ENCODE measurements around the gene PTPN12. TPM values are rescaled to one million over a fixed set of nuclear protein-coding genes. Genes with fewer than 3 reads are reported as not detected.

Gene PTPN12
- total and polyA plus RNA-seq, 2 donors (not counting 1 experiment from before 2014, with no cell fraction given): 42.3 to 47.8 TPM

DNA sequence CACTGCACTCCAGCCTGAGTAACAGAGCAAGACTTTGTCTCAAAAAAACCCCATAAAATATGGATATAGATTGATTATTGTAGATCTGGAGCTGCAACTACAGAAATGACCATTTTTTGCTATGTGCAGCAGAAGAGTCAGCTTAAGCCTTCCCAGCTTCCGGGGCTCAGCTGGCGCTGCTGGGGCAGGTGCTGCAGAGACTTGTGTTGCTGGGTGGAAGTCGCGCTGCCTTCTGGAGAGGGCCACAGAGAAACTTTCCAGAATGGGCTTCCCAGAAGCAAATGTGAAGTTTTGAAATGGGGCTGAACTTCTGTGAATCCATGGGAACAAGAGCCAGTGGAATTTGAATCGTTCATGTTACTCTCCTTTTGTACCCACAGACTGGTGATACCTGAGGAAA is 121.8 kb downstream of the PTPN12 start:
- Histone ChIP-seq H2AFZ (ENCODE audit: low read length) (no peak overlapping the region), H3K36me3 (ENCODE audit: control insufficient read depth, insufficient read depth, low read length) (no peaks in the 10 kb centered on the region), H3K9ac (ENCODE audit: insufficient read depth, low read length) (no peak overlapping the region), H4K20me1 (ENCODE audit: control insufficient read depth, extremely low read depth, insufficient read depth, low read length) (no peaks in the 10 kb centered on the region), H3K79me2 (ENCODE audit: control insufficient read depth, insufficient read depth, low read length) (no peaks in the 10 kb centered on the region), H3K27me3 (ENCODE audit: control insufficient read depth, insufficient read depth, low read length) (no peaks in the 10 kb centered on the region), H3K9me3 (ENCODE audit: control insufficient read depth, insufficient read depth, low read depth, low read length) (no peaks in the 10 kb centered on the region), H3K4me1 (ENCODE audit: control insufficient read depth, extremely low read depth, insufficient read depth, low read length) (no peaks in the 10 kb centered on the region), H3K4me2 (ENCODE audit: extremely low read depth, insufficient read depth, low read length) (no peak overlapping the region), H3K27ac (ENCODE audit: insufficient read depth, low read length) (no peak overlapping the region), H3K4me3 (replicated peaks in 1 of 4; ENCODE audit: control extremely low read depth in 1 of 4, insufficient read depth in 1 of 4, low read depth in 3 of 4, low read length in 4 of 4) (no peak overlapping the region)
- no peak for DNase-seq (ENCODE audit: low read depth in 2 of 2)
- TF ChIP-seq, protein P1, sequence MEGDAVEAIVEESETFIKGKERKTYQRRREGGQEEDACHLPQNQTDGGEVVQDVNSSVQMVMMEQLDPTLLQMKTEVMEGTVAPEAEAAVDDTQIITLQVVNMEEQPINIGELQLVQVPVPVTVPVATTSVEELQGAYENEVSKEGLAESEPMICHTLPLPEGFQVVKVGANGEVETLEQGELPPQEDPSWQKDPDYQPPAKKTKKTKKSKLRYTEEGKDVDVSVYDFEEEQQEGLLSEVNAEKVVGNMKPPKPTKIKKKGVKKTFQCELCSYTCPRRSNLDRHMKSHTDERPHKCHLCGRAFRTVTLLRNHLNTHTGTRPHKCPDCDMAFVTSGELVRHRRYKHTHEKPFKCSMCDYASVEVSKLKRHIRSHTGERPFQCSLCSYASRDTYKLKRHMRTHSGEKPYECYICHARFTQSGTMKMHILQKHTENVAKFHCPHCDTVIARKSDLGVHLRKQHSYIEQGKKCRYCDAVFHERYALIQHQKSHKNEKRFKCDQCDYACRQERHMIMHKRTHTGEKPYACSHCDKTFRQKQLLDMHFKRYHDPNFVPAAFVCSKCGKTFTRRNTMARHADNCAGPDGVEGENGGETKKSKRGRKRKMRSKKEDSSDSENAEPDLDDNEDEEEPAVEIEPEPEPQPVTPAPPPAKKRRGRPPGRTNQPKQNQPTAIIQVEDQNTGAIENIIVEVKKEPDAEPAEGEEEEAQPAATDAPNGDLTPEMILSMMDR (conservative IDR thresholded peaks at IDR 0.05 in 1 of 2, IDR thresholded peaks at IDR 0.05 in 1 of 2; ENCODE audit: low read depth in 1 of 2, low read length in 2 of 2): no peak
- TF ChIP-seq EZH2 (IDR thresholded peaks at IDR 0.05; ENCODE audit: low read length, missing control alignments): no peak

DNA sequence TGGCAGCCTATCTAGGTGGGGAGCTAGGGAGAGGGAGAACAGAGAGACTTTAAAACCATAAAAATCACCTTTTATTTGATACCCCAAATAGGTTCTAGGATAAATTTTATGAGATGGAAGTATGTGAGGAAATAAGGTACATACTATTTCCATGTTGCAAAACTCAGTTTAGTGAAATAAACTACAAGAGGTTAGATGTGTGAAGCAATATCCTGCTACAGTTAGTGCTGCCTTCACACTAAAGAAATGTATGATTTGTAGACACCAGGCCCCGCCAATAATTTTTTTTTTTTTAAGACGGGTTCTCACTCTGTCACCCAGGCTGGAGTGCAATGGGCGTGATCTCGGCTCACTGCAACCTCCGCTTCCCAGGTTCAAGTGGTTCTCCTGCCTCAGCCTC is 124.7 kb downstream of the PTPN12 start:
- no peak for DNase-seq (ENCODE audit: low read depth in 2 of 2)

DNA sequence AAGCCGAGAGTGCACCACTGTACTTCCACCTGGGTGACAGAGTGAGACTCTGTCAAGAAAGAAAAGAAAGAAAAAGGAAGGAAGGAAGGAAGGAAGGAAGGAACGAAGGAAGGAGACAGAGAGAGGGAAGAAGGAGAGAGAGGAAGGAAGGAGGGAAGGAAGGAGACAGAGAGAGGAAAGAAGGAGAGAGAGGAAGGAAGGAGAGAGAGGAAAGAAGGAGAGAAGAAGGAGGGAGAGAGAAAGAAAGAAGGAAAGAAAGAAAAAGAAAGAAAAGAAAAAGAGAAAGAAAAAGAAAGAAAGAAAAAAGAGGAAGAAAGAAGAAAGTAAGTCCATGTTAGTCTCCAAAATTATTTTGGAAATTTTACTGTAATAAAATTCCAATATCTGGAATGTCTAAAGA is 125.8 kb downstream of the PTPN12 start:
- Histone ChIP-seq H3K9ac (ENCODE audit: insufficient read depth, low read length) (no peak overlapping the region), H2AFZ (ENCODE audit: low read length) (no peak overlapping the region), H4K20me1 (ENCODE audit: control insufficient read depth, extremely low read depth, insufficient read depth, low read length) (no peaks in the 10 kb centered on the region), H3K4me1 (ENCODE audit: control insufficient read depth, extremely low read depth, insufficient read depth, low read length) (peaks cover 2% of the 10 kb centered on the region), H3K27me3 (ENCODE audit: control insufficient read depth, insufficient read depth, low read length) (no peaks in the 10 kb centered on the region), H3K4me2 (ENCODE audit: extremely low read depth, insufficient read depth, low read length) (no peak overlapping the region), H3K36me3 (ENCODE audit: control insufficient read depth, insufficient read depth, low read length) (no peaks in the 10 kb centered on the region), H3K9me3 (ENCODE audit: control insufficient read depth, insufficient read depth, low read depth, low read length) (no peaks in the 10 kb centered on the region), H3K79me2 (ENCODE audit: control insufficient read depth, insufficient read depth, low read length) (no peaks in the 10 kb centered on the region), H3K4me3 (replicated peaks in 1 of 4; ENCODE audit: control extremely low read depth in 1 of 4, insufficient read depth in 1 of 4, low read depth in 3 of 4, low read length in 4 of 4) (no peak overlapping the region), H3K27ac (ENCODE audit: insufficient read depth, low read length) (no peak overlapping the region)
- TF ChIP-seq, protein P1 (conservative IDR thresholded peaks at IDR 0.05 in 1 of 2, IDR thresholded peaks at IDR 0.05 in 1 of 2; ENCODE audit: low read depth in 1 of 2, low read length in 2 of 2): no peak
- no peak for TF ChIP-seq EZH2 (IDR thresholded peaks at IDR 0.05; ENCODE audit: low read length, missing control alignments)
- DNase-seq (ENCODE audit: low read depth in 2 of 2): no peak

More for the DNA sequence above, 124.7 kb downstream of the PTPN12 start:
- Histone ChIP-seq H3K9ac (ENCODE audit: insufficient read depth, low read length) (no peak overlapping the region), H3K79me2 (ENCODE audit: control insufficient read depth, insufficient read depth, low read length) (no peaks in the 10 kb centered on the region), H3K4me1 (ENCODE audit: control insufficient read depth, extremely low read depth, insufficient read depth, low read length) (peaks cover 2% of the 10 kb centered on the region), H3K27me3 (ENCODE audit: control insufficient read depth, insufficient read depth, low read length) (no peaks in the 10 kb centered on the region), H3K4me2 (ENCODE audit: extremely low read depth, insufficient read depth, low read length) (no peak overlapping the region), H3K9me3 (ENCODE audit: control insufficient read depth, insufficient read depth, low read depth, low read length) (no peaks in the 10 kb centered on the region), H3K27ac (ENCODE audit: insufficient read depth, low read length) (no peak overlapping the region), H2AFZ (ENCODE audit: low read length) (no peak overlapping the region), H4K20me1 (ENCODE audit: control insufficient read depth, extremely low read depth, insufficient read depth, low read length) (no peaks in the 10 kb centered on the region), H3K4me3 (replicated peaks in 1 of 4; ENCODE audit: control extremely low read depth in 1 of 4, insufficient read depth in 1 of 4, low read depth in 3 of 4, low read length in 4 of 4) (no peak overlapping the region), H3K36me3 (ENCODE audit: control insufficient read depth, insufficient read depth, low read length) (no peaks in the 10 kb centered on the region)
- TF ChIP-seq, protein P1 (conservative IDR thresholded peaks at IDR 0.05 in 1 of 2, IDR thresholded peaks at IDR 0.05 in 1 of 2; ENCODE audit: low read depth in 1 of 2, low read length in 2 of 2): no peak
- no peak for TF ChIP-seq EZH2 (IDR thresholded peaks at IDR 0.05; ENCODE audit: low read length, missing control alignments)
